Mesodermal cell (in vitro differentiated cells): ENCODE measurements around the gene SPINK4.

Experiments
- H3K27ac ChIP-seq: 2 replicates; pipeline ENCODE4 v1.7.0; 2013; ENCODE audit warnings: mild to moderate bottlenecking, low read depth, low read length, moderate library complexity; ENCODE audit not compliant: severe bottlenecking
- H3K36me3 ChIP-seq: 2 replicates; pipeline ENCODE4 v1.7.1; 2013; ENCODE audit warnings: mild to moderate bottlenecking, low read length, moderate library complexity; ENCODE audit not compliant: control insufficient read depth, insufficient read depth
- H3K4me1 ChIP-seq: one replicate; pipeline ENCODE4 v1.7.1; 2013; ENCODE audit warnings: mild to moderate bottlenecking, low read length; ENCODE audit not compliant: insufficient read depth, control insufficient read depth, poor library complexity, severe bottlenecking
- H3K4me3 ChIP-seq: 2 replicates; pipeline ENCODE4 v1.7.0; 2013; ENCODE audit warnings: low read length, control low read depth, mild to moderate bottlenecking; ENCODE audit not compliant: insufficient read depth, poor library complexity, severe bottlenecking; ENCODE audit errors: extremely low read depth
- H3K9me3 ChIP-seq: 2 replicates; pipeline ENCODE4 v1.7.1; 2013; ENCODE audit warnings: mild to moderate bottlenecking, low read length, moderate library complexity; ENCODE audit not compliant: control insufficient read depth
- WGBS, 2 experiments: methylation state at CpG; one replicate each; pipeline ENCODE4 v1.1.5; 2013; ENCODE audit warnings: missing lambda C conversion rate in 2 of 2; ENCODE audit not compliant: insufficient coverage in 2 of 2; 5-methylcytosine and 5-hydroxymethylcytosine counted together

Gene SPINK4

DNA sequence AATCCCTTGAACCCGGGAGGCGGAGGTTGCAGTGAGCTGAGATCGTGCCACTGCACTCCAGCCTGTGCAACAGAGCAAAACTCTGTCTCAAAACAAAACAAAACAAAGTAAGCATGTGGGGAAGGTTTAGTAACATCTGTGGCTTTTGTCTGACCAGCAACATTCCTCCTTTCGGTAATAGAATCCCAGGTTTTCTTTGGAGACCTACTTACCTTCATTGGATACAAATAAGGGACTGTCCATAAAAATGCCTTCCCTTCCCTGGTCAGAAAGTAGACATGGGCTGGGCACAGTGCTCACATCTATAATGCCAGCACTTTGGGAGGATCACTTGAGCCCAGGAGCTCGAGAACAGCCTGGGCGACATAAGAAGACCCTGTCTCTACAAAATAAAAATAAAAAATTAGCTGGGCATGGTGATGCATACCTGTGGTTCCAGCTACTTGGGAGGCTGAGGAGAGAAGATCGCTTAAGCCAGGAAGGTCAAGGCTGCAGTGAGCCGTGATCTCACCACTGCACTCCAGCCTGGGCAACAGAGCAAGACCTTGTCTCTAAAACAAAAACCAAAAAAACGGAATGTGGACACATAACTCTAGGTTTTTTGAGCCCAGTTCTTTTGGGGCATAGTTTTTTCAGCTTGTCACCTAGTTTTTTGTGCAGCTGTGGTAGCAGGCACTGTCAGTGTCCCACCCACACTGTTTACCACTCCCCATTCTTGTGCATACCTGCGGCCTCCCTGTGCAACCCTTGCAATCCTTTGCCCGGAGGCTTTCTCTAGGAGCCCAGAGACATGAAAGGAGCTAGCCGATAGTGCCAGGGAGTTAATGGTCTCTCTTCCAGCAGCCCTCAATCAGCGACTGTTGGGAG lies 9.0 kb upstream of the SPINK4 start:
- Histone ChIP-seq H3K9me3 (no peaks in the 10 kb centered on the region), H3K4me1 (no peaks in the 10 kb centered on the region), H3K27ac (no peak overlapping the region), H3K36me3 (no peaks in the 10 kb centered on the region), H3K4me3 (no peak overlapping the region)
- 79% methylated on average over 9 to 11 of the region's 13 CpGs for WGBS, 2 experiments

DNA sequence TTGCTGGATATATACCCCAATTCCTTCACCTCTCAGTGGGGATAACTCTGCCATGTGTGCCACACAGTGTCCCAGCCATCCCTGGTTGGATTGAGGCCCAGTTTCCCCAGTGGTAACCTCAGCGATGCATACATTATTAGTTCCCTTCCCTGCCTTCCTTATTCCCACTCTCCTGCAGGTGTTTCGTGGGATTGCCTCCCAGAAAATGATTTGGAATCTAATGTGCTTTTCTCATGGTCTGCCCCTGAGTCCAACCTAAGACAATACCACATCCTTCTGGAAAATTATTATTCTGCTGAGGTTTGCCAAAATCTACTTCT lies 8.4 kb upstream of the SPINK4 start:
- 96 to 100% methylated on average over 1 to 2 of the region's 2 CpGs for WGBS, 2 experiments
- no peak overlapping the region for H3K27ac ChIP-seq
- no peaks in the 10 kb centered on the region for H3K36me3 ChIP-seq
- no peaks in the 10 kb centered on the region for H3K4me1 ChIP-seq
- H3K4me3 ChIP-seq = no peak overlapping the region
- H3K9me3 ChIP-seq = no peaks in the 10 kb centered on the region

DNA sequence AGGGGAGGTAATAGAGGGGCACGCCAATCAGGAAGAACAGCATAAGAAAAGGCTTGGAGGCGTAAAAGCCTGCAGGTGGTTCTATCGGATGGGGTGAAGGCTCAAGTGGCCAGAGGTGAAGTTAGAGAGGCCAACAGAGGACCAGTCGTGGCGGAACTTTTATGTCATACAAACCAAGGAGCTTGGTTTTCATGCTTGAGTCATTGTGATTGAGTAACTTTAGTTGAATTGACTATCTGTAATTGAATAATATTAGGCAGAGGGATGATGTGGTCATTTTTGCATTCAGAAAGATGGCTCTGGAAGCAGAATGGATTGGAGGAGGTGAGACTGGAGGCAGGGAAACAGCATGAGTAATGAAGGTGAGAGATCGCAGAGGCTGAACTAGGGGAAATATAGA lies 7.2 kb upstream of the SPINK4 start:
- 81 to 93% methylated on average over 5 to 6 of the region's 6 CpGs for WGBS, 2 experiments
- Histone ChIP-seq H3K36me3 (no peaks in the 10 kb centered on the region), H3K27ac (no peak overlapping the region), H3K4me3 (no peak overlapping the region), H3K9me3 (no peaks in the 10 kb centered on the region), H3K4me1 (no peaks in the 10 kb centered on the region)

DNA sequence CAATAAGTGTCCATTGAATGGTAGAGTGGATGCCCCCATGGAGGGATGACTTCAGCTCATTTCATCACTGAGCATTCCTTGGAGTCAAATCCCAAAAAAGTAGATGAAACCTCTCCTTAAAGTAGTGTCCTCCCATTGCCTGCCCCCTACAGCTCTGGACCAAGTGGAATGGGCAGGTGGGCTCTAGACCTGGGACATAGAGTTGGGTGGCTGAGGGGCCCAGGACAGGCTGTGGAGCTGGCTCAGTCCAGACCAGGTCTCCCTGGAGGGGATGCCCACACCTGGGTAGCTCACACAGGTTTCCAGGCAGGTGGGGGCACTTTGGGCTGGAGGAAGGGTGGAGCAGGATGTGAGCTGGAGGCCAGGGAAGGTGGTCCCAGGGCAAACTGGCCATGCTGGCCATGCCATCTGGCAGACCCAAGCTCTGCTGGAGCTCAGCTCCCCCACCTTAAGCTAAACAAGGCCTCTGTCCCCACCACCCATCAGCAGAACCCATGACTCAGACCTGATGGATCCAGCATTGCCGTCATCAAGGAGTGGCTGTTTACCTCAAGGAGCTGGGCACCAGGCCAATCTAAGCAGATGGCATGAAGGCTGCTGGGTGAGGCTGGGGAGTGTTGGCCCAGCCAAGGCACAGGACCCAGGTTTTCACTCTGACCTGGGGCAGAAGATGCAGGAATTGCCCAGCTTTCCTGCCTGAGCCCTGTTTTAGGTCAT lies 6.2 kb upstream of the SPINK4 start:
- no peaks in the 10 kb centered on the region for H3K9me3 ChIP-seq
- no peaks in the 10 kb centered on the region for H3K4me1 ChIP-seq
- WGBS, 2 experiments = 89 to 90% methylated on average over 1 of the region's 1 CpG
- H3K4me3 ChIP-seq = no peak overlapping the region
- H3K36me3 ChIP-seq = no peaks in the 10 kb centered on the region
- no peak overlapping the region for H3K27ac ChIP-seq

DNA sequence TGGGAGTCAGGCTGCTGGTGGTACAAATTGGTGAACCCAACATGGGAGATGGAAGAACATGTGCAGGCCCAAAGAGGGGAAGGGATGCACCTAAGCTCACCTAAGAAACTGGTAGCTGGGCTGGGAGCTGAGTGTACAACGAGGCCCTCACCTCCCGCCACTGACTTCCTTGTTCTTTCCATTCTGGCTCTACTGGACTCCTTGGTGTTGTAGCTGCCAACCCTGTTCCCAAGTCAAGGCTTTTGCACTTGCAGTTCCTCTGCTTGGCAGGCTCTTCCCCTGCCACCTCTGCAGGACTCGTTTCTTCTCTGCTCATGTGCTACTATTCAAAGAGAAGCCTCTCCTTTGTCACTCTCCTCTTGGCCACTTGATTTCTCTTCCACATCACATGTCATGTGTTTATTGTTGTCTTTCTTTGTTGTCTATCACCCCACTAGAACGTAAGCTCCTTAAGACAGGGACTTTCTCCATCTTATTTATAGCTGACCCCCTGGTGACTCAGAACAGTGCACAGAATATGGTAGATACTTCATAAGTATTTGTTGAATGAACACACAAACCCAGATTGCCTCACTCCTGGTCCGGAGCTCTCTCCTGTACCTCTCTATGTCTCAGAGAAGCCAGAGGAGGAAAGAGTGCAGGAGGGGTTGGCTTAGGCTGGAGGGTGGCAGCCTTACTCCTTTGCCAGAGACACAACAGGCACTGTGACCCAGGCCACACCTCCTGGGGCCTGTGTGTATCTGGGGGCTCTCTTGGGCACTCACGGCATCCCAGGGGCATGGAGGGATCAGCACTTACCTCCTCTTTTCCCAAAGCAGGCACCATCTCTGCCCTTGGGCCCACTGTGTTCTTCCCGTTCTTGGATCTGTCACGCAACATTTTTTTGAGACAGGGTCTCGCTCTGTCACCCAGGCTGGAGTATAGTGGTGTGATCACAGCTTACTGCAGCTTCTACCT lies 5.2 kb upstream of the SPINK4 start:
- Histone ChIP-seq H3K4me1 (peaks cover 1% of the 10 kb centered on the region), H3K27ac (no peak overlapping the region), H3K4me3 (no peak overlapping the region), H3K9me3 (no peaks in the 10 kb centered on the region), H3K36me3 (no peaks in the 10 kb centered on the region)
- WGBS, 2 experiments = 80 to 83% methylated on average over 7 to 8 of the region's 9 CpGs

DNA sequence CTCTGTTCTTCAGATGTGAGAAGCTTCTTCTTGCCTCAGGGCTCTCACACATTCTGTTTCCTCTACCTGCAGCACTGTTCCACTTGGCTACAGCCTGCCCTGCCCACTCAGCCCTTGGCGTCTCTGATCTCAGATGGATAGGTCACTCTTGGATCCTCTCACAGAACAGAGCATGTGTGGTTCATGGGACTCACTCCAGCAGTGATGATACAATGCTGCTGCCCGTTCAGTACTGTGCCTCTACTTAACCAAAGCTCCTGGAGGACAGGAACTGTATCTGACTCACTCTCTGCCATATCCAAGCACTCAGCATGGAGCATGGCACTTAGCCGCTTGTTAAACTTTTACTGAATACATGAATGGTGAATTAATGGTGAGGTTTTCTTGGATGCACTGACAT lies 3.4 kb upstream of the SPINK4 start:
- no peak overlapping the region for H3K4me3 ChIP-seq
- H3K9me3 ChIP-seq = no peaks in the 10 kb centered on the region
- no peaks in the 10 kb centered on the region for H3K36me3 ChIP-seq
- peaks cover 5% of the 10 kb centered on the region for H3K4me1 ChIP-seq
- no peak overlapping the region for H3K27ac ChIP-seq
- 43 to 65% methylated on average over 2 of the region's 3 CpGs for WGBS, 2 experiments

DNA sequence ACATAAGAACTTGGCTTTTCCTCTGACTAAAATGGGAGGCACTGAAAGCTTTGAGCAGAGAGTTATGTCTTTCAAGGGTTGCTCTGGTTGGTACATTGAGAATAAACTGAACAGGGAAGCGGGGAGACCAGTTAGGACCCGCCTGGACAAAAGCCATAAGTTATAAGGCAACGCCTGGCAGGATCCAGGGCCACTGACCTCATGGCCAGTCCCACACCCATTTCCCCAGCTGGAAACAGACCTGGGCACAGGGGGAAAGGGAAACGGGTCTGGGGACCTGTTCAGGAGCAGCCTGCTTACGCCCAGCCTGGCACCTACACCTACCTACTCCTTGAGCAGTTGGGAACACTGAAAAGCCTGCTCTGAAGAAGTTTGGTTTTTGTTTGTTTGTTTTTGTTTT lies 1.3 kb downstream of the SPINK4 start:
- 83% methylated on average over 1 of the region's 5 CpGs; no CpG with 5 or more reads in 1 of the 2 experiments for WGBS, 2 experiments
- H3K4me1 ChIP-seq = peaks cover 5% of the 10 kb centered on the region
- no peaks in the 10 kb centered on the region for H3K36me3 ChIP-seq
- H3K27ac ChIP-seq = no peak overlapping the region
- H3K9me3 ChIP-seq = no peaks in the 10 kb centered on the region
- H3K4me3 ChIP-seq = no peak overlapping the region

DNA sequence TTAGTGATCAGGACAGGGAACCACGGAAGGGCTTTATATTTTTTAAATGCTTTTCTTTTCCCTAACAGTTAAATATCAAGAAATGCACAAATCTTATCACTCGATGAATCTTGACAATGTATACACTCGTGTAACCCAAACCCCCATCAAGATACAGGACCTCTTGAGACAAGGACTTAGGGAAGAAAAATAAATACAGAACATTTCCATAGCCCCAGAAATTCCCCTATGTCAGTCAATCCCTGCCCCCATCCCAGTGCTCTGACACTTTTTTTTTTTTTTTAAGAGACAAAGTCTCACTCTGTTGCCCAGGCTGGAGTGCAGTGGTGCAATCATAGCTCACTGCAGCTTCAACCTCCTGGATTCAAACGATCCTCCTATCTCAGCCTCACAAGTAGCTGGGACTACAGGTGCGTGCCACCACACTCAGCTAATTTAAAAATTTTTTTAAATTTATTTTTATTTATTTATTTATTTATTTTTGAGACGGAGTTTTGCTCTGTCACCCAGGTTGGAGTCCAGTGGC lies 2.7 kb downstream of the SPINK4 start:
- peaks cover 5% of the 10 kb centered on the region for H3K4me1 ChIP-seq
- WGBS, 2 experiments = 89 to 90% methylated on average over 2 to 3 of the region's 6 CpGs

DNA sequence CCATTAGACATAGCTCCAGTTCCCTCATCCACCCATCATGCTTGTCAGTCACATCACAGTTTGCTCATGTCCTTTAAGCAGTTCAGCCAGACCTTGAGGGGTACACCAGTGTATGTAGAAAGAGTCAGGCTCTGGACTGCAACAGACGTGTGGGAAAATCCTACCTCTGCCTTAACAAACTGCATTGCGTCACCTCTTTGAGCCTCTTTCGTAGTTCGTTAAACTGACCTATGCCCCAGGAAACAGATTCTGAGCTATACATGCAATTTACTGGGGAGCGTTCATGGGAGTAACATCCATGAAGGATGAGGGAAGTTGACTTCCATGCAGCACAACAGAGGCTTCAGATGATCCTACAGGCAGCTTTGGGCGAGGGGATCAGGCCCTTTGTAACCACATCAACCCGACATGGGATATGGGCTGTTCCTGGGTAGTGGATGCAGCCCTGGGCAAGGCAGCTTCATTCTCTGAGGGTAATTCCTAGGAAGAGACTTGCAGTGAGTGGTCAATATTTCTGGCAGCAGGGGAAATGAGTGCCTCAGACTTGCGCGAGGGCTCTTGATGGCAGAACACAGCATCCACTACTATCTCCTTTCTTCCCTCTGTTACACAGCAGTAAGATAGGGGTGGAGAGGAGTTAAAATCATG lies 4.3 kb downstream of the SPINK4 start:
- Histone ChIP-seq H3K36me3 (peaks cover 14% of the 10 kb centered on the region), H3K9me3 (no peaks in the 10 kb centered on the region), H3K27ac (no peak overlapping the region), H3K4me1 (peaks cover 5% of the 10 kb centered on the region), H3K4me3 (no peak overlapping the region)
- 93 to 97% methylated on average over 3 to 5 of the region's 9 CpGs for WGBS, 2 experiments

More for the DNA sequence above, 2.7 kb downstream of the SPINK4 start:
- no peak overlapping the region for H3K27ac ChIP-seq
- H3K36me3 ChIP-seq = no peaks in the 10 kb centered on the region
- H3K4me3 ChIP-seq = no peak overlapping the region
- H3K9me3 ChIP-seq = no peaks in the 10 kb centered on the region

DNA sequence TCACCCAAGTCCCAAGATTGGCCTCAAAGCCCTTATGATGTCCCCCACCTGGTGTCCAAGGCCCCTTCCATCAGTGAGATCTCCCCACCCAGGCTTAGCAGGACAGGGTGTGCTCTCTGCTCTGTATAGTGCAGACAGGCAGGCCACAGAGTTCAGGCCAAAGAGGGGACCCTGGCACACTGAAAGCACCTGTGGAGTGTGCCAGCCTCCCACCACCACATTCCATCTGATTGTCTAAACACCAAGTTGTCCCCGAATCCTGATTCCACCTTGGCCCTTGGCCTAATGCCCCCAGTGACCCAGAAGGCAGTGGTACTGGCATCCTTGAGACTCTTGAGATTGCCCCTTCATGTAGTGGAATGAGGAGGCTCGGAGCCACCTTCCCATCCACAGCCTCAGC lies 5.4 kb downstream of the SPINK4 start:
- no peaks in the 10 kb centered on the region for H3K4me1 ChIP-seq
- H3K9me3 ChIP-seq = no peaks in the 10 kb centered on the region
- WGBS, 2 experiments = 100% methylated on average over 1 of the region's 2 CpGs; no CpG with 5 or more reads in 1 of the 2 experiments
- peaks cover 14% of the 10 kb centered on the region for H3K36me3 ChIP-seq
- no peak overlapping the region for H3K27ac ChIP-seq
- no peak overlapping the region for H3K4me3 ChIP-seq
